PC-3 (cell line): Measurements from ENCODE around the gene ADAMTS19.

Experiments
- EZH2 ChIP-seq: fragments of 300-600 bp; sonication (generic); IDR thresholded peaks from one replicate; pipeline ENCODE4 v1.6.1; 2017; ENCODE audit warnings: antibody characterized with exemption, mild to moderate bottlenecking, low read length; ENCODE audit not compliant: unreplicated experiment
- EZH2phosphoT487 ChIP-seq: fragments of 300-600 bp; sonication (generic); IDR thresholded peaks from 2 replicates; pipeline ENCODE4 v1.6.1; 2018; ENCODE audit warnings: mild to moderate bottlenecking, antibody characterized with exemption, low read length, borderline replicate concordance
- TF ChIP-seq, protein P1 (sequence below): fragments of 300-600 bp; sonication (generic); conservative IDR thresholded peaks from 2 replicates; pipeline ENCODE4 v1.5.1; 2017; ENCODE audit warnings: antibody characterized with exemption, low read depth, mild to moderate bottlenecking, low read length

DNA sequence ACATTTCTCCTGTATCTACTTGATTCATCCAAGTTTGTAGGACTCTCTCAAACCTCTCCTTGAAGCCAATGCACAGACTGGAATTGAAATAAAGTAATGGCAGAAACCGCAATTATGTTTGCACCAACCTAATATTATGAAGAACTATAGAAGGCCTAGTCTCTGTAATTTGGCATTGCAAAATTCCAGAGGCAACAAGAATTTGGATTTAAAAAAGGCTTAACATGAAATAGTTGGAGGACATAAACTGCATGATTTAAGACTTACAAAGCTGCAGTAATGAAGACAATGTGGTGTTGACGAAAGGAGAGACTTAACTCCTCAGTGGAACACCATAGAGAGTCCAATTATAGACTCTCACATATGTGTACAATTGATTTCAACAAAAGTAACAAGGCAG, 170.0 kb downstream of the ADAMTS19 start:
- TF ChIP-seq, protein P1, sequence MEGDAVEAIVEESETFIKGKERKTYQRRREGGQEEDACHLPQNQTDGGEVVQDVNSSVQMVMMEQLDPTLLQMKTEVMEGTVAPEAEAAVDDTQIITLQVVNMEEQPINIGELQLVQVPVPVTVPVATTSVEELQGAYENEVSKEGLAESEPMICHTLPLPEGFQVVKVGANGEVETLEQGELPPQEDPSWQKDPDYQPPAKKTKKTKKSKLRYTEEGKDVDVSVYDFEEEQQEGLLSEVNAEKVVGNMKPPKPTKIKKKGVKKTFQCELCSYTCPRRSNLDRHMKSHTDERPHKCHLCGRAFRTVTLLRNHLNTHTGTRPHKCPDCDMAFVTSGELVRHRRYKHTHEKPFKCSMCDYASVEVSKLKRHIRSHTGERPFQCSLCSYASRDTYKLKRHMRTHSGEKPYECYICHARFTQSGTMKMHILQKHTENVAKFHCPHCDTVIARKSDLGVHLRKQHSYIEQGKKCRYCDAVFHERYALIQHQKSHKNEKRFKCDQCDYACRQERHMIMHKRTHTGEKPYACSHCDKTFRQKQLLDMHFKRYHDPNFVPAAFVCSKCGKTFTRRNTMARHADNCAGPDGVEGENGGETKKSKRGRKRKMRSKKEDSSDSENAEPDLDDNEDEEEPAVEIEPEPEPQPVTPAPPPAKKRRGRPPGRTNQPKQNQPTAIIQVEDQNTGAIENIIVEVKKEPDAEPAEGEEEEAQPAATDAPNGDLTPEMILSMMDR: no peak
- TF ChIP-seq EZH2 (no peak), EZH2phosphoT487 (no peak)
